SK-N-SH treated with all-trans-retinoic acid at 6 μM for 48 hours (cell line): ENCODE data around the gene PFDN5.

Experiments
- ATAC-seq: fragments of 200-7000 bp; cut with Tn5 transposase; 3 replicates; pipeline ENCODE4 v1.9.1; 2020; ENCODE audit warnings: mild to moderate bottlenecking, moderate library complexity
- ARNTL ChIP-seq: fragments of 450-650 bp; formaldehyde crosslinking; IDR thresholded peaks from 2 replicates; pipeline ENCODE4 v1.5.0; 2020; ENCODE audit warnings: low read depth, mild to moderate bottlenecking, moderate library complexity, borderline replicate concordance
- BACH2 ChIP-seq: fragments of 250-450 bp; sonication (Bioruptor Pico); IDR thresholded peaks from 2 replicates; pipeline ENCODE4 v1.9.0; 2021; ENCODE audit warnings: mild to moderate bottlenecking, borderline replicate concordance
- CREB5 ChIP-seq: fragments of 250-450 bp; sonication (Bioruptor Pico); IDR thresholded peaks from 2 replicates; pipeline ENCODE4 v1.5.1; 2020; ENCODE audit warnings: low read depth, mild to moderate bottlenecking, moderate library complexity
- CSDC2 ChIP-seq: fragments of 250-450 bp; sonication (Bioruptor Pico); IDR thresholded peaks from 2 replicates; pipeline ENCODE4 v1.5.0; 2020; ENCODE audit warnings: mild to moderate bottlenecking, moderate library complexity
- CSRNP3 ChIP-seq: fragments of 250-450 bp; sonication (Bioruptor Pico); IDR thresholded peaks from 2 replicates; pipeline ENCODE4 v1.5.1; 2021; ENCODE audit warnings: mild to moderate bottlenecking, moderate library complexity
- GLIS3 ChIP-seq: fragments of 250-450 bp; sonication (Bioruptor Pico); IDR thresholded peaks from 2 replicates; pipeline ENCODE4 v1.5.0; 2020; ENCODE audit warnings: mild to moderate bottlenecking, moderate library complexity
- PATZ1 ChIP-seq: fragments of 250-450 bp; sonication (Bioruptor Pico); IDR thresholded peaks from 2 replicates; pipeline ENCODE4 v1.8.0; 2020; ENCODE audit warnings: mild to moderate bottlenecking, moderate library complexity, borderline replicate concordance
- POU6F1 ChIP-seq: fragments of 250-450 bp; sonication (Bioruptor Pico); IDR thresholded peaks from 2 replicates; pipeline ENCODE4 v1.8.0; 2021; ENCODE audit warnings: low read depth, mild to moderate bottlenecking, moderate library complexity, borderline replicate concordance
- RARB ChIP-seq: fragments of 250-450 bp; sonication (Bioruptor Pico); IDR thresholded peaks from 2 replicates; pipeline ENCODE4 v1.8.0; 2021; ENCODE audit warnings: mild to moderate bottlenecking, moderate library complexity
- TCF4 ChIP-seq: fragments of 250-450 bp; sonication (Bioruptor Pico); IDR thresholded peaks from 2 replicates; pipeline ENCODE4 v1.8.0; 2021; ENCODE audit warnings: mild to moderate bottlenecking, moderate library complexity, borderline replicate concordance
- TSHZ2 ChIP-seq: fragments of 250-450 bp; sonication (Bioruptor Pico); IDR thresholded peaks from 2 replicates; pipeline ENCODE4 v1.5.0; 2020; ENCODE audit warnings: mild to moderate bottlenecking, moderate library complexity
- ZC3H10 ChIP-seq: fragments of 250-450 bp; sonication (Bioruptor Pico); IDR thresholded peaks from 2 replicates; pipeline ENCODE4 v1.5.1; 2021; ENCODE audit warnings: mild to moderate bottlenecking, moderate library complexity
- ZFP3 ChIP-seq: fragments of 250-450 bp; sonication (Bioruptor Pico); IDR thresholded peaks from 2 replicates; pipeline ENCODE4 v1.5.0; 2020; ENCODE audit warnings: mild to moderate bottlenecking, moderate library complexity
- ZFP30 ChIP-seq: fragments of 450-650 bp; formaldehyde crosslinking; IDR thresholded peaks from 2 replicates; pipeline ENCODE4 v1.5.0; 2022; ENCODE audit warnings: mild to moderate bottlenecking, moderate library complexity
- ZNF565 ChIP-seq: fragments of 450-650 bp; formaldehyde crosslinking; conservative IDR thresholded peaks from 2 replicates; pipeline ENCODE4 v1.5.0; 2020; ENCODE audit warnings: low read depth, mild to moderate bottlenecking, moderate library complexity
- ZNF70 ChIP-seq: fragments of 450-650 bp; formaldehyde crosslinking; IDR thresholded peaks from 2 replicates; pipeline ENCODE4 v1.5.0; 2020; ENCODE audit warnings: mild to moderate bottlenecking, moderate library complexity
- ZNF8 ChIP-seq: fragments of 450-650 bp; formaldehyde crosslinking; IDR thresholded peaks from 2 replicates; pipeline ENCODE4 v1.5.0; 2020; ENCODE audit warnings: mild to moderate bottlenecking, moderate library complexity

Gene PFDN5

GRCh38 chr12:53288322-53288721, 7.0 kb upstream of the PFDN5 start:
- no peak for ATAC-seq

GRCh38 chr12:53289891-53290290, 5.5 kb upstream of the PFDN5 start:
- no peak; the same call in 2 of the 3 replicates for ATAC-seq
- TF ChIP-seq ZNF8 (CRISPR knock-in tag) (no peak), ZNF565 (CRISPR knock-in tag) (no peak), CSRNP3 (no peak), GLIS3 (CRISPR knock-in tag) (no peak), TCF4 (CRISPR knock-in tag) (no peak), ZC3H10 (CRISPR knock-in tag) (no peak), PATZ1 (CRISPR knock-in tag) (no peak), ARNTL (CRISPR knock-in tag) (no peak), BACH2 (no peak), RARB (CRISPR knock-in tag) (no peak)

More at GRCh38 chr12:53288322-53288721, 7.0 kb upstream of the PFDN5 start:
- TF ChIP-seq ZNF565 (CRISPR knock-in tag) (no peak), CSRNP3 (no peak), CREB5 (CRISPR knock-in tag) (no peak), PATZ1 (CRISPR knock-in tag) (no peak), TSHZ2 (CRISPR knock-in tag) (no peak), ZFP30 (no peak), CSDC2 (no peak), ZNF70 (no peak), BACH2 (no peak), ZC3H10 (CRISPR knock-in tag) (no peak), TCF4 (CRISPR knock-in tag) (no peak), ZFP3 (CRISPR knock-in tag) (no peak), POU6F1 (CRISPR knock-in tag) (no peak)
